Epidermal melanocyte (primary cell): ENCODE data around the gene CRNN.

Experiments
- DNase-seq: peaks from one replicate; pipeline ENCODE4 v3.0.0; 2011; ENCODE audit warnings: low spot score; ENCODE audit not compliant: insufficient read length

The CRNN gene

DNA sequence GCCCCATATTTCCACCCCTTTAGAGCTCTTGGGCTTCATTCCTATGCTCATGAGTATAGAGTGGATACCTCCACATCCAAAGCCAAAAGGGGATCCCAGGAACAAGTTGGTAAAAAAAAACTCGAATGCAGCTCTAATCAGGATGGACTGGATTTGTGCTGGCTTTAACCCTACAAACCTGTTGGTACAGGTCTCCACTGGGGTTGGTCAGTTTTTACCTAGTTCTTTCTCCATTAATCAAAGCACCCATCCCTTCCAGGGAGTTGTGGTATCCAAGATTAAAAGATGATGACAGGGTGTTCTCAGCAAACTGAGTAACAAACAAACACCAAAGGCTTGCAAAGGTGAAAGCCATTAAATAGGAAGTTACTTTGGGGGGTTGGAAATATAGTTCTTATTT, 5.9 kb upstream of the CRNN start:
- DNase-seq: no peak

DNA sequence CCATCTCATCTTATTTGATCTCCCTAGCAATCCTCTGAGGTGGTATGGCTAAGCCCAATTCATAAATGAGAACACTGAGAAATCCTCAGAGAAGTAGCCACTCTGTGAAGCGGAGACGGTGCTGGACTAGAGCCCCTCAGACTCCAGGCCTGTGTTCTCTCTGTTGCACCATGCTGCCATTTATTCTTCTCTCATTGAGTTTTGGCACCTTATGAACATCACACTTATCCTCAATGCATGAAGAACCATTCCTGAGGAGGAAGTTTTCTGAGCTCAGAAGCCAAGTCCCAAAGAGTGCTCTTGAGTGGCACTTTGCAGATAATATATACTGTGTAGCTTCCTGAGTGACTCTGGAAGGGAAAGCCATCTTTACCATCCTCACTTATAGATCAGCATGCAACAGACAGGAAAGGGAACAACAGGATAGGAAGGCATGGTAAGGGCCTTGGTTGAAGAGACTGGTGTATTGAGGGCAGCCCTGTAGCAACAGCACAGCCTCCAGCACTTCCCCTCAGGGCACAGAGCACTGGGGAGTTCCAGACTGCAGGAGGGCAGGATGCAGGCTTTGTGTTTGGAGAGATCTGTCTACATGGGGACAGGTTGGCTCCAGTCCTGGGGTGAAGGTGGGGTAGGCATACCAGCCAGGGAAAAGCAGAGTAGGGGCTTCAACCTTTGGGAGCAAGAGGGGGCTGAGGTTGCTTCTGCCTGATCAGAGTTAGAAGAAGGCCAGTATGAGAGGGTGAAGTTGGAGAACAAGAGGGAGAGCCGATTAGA, 1.6 kb upstream of the CRNN start:
- DNase-seq: no peak

DNA sequence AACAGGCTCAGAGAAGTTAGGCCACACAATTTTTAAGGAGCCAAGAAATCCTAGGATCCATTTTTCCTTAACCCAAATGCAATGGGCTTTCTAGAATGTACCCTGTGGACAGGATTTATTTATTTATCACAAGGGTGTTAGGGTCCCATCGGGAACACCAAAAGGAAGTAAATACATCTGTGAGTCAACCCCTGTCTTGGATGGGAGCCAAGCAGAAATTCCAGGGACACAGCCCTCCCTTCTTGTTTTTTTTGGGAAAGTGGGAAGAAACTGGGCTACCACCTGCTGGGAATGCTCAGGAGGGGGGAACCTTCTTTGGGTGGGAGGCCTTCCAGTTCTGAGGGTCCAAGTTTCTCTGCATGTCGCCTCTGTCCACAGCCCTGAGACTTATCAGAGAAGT, 1.3 kb downstream of the CRNN start:
- no peak for DNase-seq

DNA sequence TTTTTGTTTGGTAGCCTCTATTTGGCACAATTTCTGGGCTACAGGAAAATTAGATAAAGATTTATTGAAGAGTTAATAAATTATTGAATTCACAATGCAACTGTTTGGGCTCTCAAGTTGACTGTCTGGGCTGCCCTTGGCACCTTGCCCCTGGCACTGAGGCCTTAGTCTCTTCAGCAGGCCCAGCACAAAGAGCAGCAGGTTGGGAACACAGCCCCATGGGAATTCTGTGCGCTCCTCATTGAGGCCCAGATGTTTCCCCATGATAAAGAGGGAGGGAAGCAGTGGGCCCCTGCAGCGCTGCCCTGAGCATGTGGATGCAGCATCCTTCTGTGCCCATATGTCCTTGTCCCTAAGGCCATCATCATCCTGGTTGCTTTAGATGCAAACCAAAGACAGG, 2.9 kb downstream of the CRNN start:
- DNase-seq: no peak

DNA sequence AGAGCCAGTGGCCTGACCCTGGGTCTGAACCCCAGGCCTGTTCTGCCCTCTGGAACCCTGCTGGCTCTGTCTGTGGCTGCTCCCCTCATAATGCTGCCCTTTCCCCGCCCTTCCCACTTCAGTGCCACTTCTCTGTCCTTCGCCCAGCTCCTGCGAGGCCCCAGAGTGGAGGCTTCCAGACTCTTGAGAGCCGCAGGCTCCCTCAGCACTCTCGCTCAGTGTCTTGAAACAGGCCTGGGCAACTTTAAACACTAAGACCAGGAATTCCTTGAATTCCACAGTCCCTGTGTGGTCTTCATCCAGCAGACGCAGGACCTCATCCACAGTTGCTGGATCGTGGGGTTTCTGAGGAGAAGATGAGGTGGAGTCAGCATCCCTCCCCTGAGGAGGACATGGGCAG, 3.5 kb downstream of the CRNN start:
- DNase-seq: no peak

DNA sequence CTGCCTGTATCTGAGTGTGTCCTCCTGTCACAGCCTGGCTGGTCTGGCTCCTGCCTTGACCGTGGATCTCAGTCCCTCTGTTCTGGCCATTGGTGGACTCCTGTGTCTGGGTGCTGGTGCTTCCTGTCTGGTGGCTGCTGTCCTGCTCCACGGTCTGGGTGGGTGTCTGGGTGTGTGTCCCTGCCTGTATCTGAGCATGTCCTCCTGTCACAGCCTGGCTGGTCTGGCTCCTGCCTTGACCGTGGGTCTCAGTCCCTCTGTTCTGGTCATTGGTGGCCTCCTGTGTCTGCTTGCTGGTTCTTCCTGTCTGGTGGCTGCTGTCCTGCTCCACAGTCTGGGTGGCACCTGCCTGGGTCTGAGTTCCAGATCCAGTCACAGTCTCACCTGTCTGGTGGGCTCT, 4.0 kb downstream of the CRNN start:
- no peak for DNase-seq

DNA sequence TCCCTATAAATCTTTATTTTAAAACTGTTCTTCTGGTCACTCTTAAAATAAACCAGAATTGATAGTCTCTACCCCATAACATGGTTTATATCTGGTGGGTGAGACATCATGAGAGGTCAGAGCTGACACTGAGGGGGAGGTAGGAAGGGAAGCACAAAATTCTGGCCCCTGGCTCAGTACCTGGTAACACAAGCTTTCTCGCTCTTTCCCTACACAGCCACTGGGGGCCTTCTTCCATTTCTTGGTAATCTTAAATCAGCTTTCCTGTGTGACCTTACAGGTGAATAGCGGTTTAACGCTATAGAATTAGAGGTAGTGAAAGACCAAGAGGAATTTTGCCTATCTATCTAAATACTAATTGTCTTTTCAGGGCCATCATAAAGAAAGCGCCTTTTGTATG, 5.4 kb downstream of the CRNN start:
- no peak for DNase-seq

DNA sequence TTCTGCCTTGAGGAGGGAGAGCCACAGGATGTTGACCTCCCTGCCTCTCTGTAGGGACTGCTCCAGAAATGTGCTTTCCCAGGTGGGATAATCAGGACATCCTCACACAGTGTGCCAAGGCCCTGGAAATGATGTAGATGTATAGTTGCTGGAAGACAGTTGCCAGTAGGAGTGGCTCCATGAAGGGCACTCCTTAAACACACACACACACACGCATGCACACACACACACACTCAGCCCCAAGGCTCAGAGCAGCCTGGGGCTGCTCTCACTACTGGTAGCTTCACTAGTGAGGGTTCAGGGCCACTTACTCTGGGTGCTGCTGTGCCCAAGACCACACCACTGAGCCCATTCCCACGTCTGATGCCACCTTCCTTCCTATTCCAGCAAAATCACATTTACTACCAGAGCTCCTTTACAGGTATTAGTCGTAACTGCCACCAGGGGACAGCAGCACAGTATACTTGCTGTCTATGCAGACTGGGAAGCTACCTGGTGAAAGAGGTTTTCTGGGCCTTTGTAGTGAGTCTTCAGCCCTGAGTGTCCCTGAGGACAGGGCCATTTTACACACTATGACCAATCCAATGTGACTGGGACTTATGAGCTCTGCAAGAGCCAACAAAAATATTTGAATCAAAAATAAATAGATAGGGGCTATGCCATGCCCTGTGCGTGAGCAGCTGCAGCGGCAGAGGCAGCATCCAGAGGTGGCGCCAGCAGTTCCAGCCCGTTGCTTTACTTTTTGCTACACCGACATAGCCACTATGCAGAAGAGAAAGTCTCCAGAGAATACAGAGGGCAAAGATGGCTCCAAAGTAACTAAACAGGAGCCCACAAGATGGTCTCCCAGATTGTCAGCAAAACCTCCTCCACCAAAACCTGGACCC, 15.0 kb downstream of the CRNN start:
- no peak for DNase-seq

DNA sequence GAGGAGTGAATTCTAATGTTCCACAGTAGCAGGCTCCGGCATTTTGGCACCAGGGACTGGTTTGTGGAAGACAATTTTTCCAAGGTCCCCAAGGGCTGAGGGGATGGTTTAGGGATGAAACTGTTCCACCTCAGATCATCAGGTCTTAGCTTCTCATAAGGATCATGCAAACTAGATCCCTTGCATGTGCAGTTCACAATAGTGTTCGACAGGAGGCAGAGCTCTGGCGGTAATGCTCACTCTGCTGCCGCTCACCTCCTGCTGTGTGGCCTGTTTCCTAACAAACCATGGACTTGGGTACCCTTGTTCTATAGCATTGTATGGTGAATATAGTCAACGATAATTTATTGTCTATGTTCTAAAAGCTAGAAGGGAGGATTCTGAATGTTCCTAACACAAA, 16.6 kb downstream of the CRNN start:
- no peak for DNase-seq

DNA sequence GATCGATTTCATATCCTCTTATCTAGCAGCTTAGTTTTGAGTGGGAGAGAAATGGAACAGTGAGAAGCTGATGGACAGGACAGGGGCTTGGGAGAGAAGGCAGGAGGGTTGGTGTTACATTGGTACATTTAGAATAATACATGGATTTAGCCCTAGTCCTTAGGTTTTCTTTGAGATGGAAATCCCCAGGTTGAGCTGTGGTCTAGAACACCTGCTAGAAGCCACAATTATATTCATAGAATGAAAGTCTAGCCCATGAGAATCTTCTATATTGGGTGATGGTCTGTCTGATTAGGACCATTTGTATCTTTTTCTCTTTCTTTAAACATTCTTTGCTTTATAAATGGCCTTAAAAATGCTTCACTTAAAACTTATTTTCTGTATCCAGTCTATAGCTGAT, 19.9 kb downstream of the CRNN start:
- no peak for DNase-seq

DNA sequence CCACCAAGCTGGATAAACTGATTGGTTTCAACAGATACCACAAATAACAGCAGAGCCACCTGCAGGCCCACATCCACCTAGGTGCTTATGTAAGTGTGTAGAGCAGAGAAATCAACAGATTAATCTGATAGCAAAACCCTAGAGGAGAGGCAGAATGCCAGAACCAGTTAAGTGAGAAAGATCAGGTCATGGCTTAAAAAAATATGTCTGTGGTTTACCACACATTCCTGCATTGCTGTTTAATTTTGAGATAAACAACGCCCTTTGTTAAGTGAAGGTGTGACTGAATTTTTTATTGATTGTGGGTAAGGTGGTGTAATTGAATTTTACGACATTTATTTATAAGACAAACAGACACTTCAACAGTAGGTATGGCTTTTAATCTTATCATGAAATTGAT, 21.2 kb downstream of the CRNN start:
- no peak for DNase-seq

DNA sequence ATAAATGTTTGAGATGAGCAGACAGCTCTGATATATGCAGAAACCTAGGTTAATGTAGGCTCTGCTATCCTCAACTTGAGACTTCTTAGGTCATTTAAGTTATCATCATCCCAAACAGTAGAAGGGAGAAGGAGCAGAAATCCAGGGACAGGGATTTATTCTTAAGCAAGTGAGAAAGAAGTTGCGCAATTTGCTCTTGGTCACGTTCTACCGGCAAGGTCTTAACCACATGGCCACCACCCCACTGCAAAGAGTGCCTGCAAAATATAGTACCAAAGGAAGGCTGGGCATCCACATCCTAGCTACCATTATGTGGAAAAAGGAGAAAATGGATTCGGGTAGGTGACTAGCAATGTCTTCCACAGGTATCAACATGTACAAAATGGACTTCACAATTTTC, 25.2 kb downstream of the CRNN start:
- no peak for DNase-seq

DNA sequence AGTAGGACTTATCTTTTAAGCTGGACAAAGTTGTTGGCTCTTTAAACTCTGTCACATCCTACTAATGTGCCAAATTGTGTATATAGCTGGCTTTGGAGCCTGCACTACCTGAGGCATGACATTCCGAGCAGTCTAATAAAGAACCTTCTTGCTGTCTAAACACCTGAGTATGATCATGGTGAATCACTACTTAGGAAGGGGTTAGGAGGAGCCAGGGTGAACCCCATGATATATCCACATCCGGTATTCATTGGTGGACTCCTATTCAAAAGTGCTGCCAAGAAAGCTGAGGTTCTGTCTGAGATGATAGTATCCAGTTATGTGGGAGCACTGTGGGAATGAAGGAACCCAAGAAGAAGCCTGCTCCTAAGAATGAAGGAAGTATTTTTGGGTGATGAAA, 27.1 kb downstream of the CRNN start:
- DNase-seq: no peak

DNA sequence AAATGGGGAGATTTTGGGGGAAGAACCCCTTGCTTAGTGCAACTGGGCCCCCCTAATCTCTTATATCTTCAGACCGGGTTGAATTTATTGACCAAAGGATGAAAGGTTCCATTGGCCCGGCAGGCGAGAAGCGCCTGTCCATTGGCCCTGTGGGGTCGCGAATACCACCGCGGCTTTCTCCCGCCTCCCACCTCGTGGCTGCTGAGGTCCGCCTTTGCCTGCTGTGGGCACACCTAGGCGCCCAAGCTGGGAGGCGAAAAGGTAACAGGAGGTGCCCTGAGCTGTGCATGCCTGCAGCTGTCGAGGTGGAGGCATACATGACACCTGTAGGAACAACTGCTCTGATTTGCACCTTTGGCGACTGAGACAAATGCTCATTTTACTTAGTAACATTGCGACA, 33.1 kb downstream of the CRNN start:
- no peak for DNase-seq

DNA sequence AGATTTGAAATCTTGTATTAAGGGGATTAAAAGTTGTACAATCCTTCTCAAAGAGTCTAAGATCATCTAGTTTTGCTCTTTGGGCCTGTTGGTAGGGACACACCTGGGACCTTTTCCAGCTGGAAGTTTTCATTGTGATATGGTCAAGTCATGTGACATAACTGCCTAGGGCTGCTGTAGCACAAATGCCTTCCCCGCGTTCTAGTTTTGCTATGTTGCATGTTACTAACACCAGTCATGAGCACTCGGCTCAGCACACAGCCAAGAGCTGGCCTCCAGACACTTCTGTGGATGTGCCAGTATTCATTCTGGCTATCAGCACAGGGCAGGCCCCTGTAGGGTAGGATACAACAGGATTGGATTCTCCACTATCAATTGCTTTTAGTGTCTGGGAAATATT, 39.6 kb downstream of the CRNN start:
- no peak for DNase-seq

DNA sequence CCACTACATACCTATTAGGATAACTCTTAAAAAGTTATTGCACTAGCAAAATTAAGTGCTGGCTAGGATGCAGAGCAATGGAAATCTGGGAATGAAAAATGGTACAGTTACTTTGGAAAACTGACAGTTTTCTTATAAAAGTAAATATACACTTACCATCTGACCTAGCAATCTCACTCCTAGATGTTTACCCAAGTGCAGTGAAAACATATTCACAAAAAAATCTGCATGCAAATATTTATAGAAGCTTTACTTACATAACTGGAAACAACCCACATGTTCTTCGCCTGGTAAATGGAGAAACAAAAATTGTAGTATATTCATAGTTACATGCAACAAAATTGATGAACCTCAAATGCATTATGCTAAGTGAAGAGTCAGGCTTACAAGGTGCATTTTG, 41.4 kb downstream of the CRNN start:
- no peak for DNase-seq

DNA sequence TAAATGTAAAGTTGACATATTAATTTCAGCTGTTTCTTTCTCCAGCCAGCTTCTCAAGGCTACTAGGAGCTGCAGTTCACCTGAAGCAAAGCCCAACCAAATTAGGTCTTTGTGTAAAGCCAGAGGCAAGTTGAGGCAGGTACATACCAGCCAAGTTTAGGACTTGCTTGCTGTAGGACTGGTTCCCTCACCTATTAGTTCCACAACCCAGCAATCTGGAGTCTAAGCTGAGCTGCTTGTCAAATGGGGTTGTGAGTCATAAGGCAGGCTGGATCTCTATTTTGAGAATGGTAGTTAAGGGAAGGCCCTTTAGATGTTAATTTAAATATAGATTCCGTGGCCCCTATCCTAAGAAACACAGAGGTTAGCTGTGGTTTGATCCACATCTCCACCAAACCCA, 46.6 kb downstream of the CRNN start:
- no peak for DNase-seq

DNA sequence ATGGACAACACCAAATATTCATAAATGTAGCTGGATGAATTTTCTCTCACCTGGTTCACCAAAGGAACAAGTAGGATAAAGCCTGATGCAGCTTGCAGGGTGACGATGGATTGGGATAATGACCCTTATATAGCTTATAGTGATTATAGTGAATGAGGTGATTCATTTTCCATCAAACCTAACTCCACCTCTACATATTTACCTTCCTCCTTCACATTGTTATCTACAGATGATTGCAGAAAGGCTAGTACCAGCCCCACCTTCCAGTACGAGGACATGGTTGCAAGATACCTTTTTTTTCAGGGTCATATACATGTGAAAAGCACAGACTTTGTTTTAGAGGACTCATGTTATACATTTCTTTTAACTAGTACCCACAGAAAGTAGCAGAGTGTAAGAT, 54.2 kb downstream of the CRNN start, which contains the start of gene FLG2:
Gene FLG2 (minus strand): TSS at position 101 of the 400 bp plus-strand sequence. CDS start 1,122 bp downstream, outside the sequence.
- no peak for DNase-seq
